ENCODE results near the gene C1QTNF3. TPM values are rescaled to one million over a fixed set of nuclear protein-coding genes. Genes with fewer than 3 reads are reported as not detected.
"Not testable (repeated sequence)": the region's sequence is repeated elsewhere in the genome, so short reads cannot be mapped to it uniquely, and the experiment has no call there.

Gene C1QTNF3, protein sequence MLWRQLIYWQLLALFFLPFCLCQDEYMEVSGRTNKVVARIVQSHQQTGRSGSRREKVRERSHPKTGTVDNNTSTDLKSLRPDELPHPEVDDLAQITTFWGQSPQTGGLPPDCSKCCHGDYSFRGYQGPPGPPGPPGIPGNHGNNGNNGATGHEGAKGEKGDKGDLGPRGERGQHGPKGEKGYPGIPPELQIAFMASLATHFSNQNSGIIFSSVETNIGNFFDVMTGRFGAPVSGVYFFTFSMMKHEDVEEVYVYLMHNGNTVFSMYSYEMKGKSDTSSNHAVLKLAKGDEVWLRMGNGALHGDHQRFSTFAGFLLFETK
- total RNA-seq (2014; rRNA removed; shearing (Covaris generic)) (7.2 and 7.5 TPM in 2 replicates), total RNA-seq (2022) (3.6 and 4.2 TPM in 2 replicates), Bru-seq, nascent RNA (percentile 64 among the genes with signal in this experiment), BruChase-seq, experiment 1, labeled RNA remaining after a 6-hour chase (percentile 53 among the genes with signal in this experiment), BruChase-seq, experiment 2, labeled RNA remaining after a 2-hour chase (percentile 61 among the genes with signal in this experiment)
- long read RNA-seq: 0 reads

- Histone ChIP-seq H3K79me2 (ENCODE audit: insufficient read depth, low read depth, low read length) (no peaks in the 10 kb centered on the region), H2AFZ (ENCODE audit: low read length) (no peak within 1 kb of the TSS), H3K4me1 (ENCODE audit: insufficient read depth, low read length, poor library complexity, severe bottlenecking) (no peaks in the 10 kb centered on the region), H3K4me2 (ENCODE audit: low read length) (no peak within 1 kb of the TSS), H3K9me3 (ENCODE audit: low read length) (no peaks in the 10 kb centered on the region), H4K20me1 (ENCODE audit: insufficient read depth, low read length) (no peaks in the 10 kb centered on the region), H3K36me3 (ENCODE audit: insufficient read depth, low read length) (no peaks in the 10 kb centered on the region), H3K4me3 (ENCODE audit: low read depth, low read length, poor library complexity, severe bottlenecking) (no peak within 1 kb of the TSS), H3K27ac (ENCODE audit: low read depth, low read length, poor library complexity, severe bottlenecking) (no peak within 1 kb of the TSS), H3K9me2 (ENCODE audit: insufficient read depth, low read length) (no peaks in the 10 kb centered on the region)
- BruUV-seq (replicated peaks): no TSS peak
- no peak for DNase-seq (ENCODE audit: low spot score)
- CTCF ChIA-PET (ENCODE audit: unreplicated experiment): no interaction called here
- POLR2A ChIA-PET: interaction anchor here (1.4 kb wide), 1 partner anchor 9 kb away, joined by 3 read pairs; no protein-coding TSS in a partner anchor
- TF ChIP-seq EZH2phosphoT487 (IDR thresholded peaks at IDR 0.05; ENCODE audit: borderline replicate concordance, low read depth, low read length) (no peak), CTCF (conservative IDR thresholded peaks at IDR 0.05; ENCODE audit: low read length) (no peak)
- intact Hi-C loops (cut with micrococcal nuclease; ENCODE audit: unreplicated experiment): no loop called here
Observed at GRCh38 chr5:34043099-34043876, at the start of gene C1QTNF3. Gene C1QTNF3 (minus strand): TSS chr5:34043213. CDS start chr5:34043125, 88 bp downstream.

DNA sequence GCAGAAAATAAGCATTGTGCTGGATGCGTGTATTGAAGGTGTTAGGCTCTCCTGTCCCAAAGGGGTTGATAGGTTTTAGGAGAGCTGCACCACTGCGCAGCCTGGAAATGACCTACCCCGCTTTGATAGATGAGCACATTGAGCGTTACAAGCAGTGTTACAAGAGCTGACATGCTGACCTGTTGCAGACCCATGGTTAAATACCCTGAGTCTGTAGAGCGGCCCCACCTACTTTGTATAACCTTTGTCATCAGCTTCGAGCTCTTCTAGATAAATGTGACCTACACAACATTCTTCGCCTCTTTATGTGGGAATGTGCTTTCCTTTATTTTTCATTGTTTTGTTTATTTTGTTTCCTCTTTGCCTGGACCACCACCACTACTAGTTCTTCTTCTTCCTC, 48.0 kb upstream of the C1QTNF3 start:
- H3K79me2 ChIP-seq (ENCODE audit: insufficient read depth, low read depth, low read length); H3K4me3 ChIP-seq (ENCODE audit: low read depth, low read length, poor library complexity, severe bottlenecking); H3K4me1 ChIP-seq (ENCODE audit: insufficient read depth, low read length, poor library complexity, severe bottlenecking); H3K9me3 ChIP-seq (ENCODE audit: low read length); POLR2A ChIA-PET; CTCF ChIA-PET (ENCODE audit: unreplicated experiment); H2AFZ ChIP-seq (ENCODE audit: low read length); H3K4me2 ChIP-seq (ENCODE audit: low read length); intact Hi-C loops (cut with micrococcal nuclease; ENCODE audit: unreplicated experiment); DNase-seq (ENCODE audit: low spot score); H3K9me2 ChIP-seq (ENCODE audit: insufficient read depth, low read length); H4K20me1 ChIP-seq (ENCODE audit: insufficient read depth, low read length); BruUV-seq (replicated peaks); H3K36me3 ChIP-seq (ENCODE audit: insufficient read depth, low read length); H3K27ac ChIP-seq (ENCODE audit: low read depth, low read length, poor library complexity, severe bottlenecking): not testable (repeated sequence)

- H3K36me3 ChIP-seq (ENCODE audit: insufficient read depth, low read length); BruUV-seq (replicated peaks); H3K4me2 ChIP-seq (ENCODE audit: low read length); H4K20me1 ChIP-seq (ENCODE audit: insufficient read depth, low read length); CTCF ChIA-PET (ENCODE audit: unreplicated experiment); H3K27ac ChIP-seq (ENCODE audit: low read depth, low read length, poor library complexity, severe bottlenecking); H3K9me2 ChIP-seq (ENCODE audit: insufficient read depth, low read length); DNase-seq (ENCODE audit: low spot score); H2AFZ ChIP-seq (ENCODE audit: low read length); intact Hi-C loops (cut with micrococcal nuclease; ENCODE audit: unreplicated experiment); H3K79me2 ChIP-seq (ENCODE audit: insufficient read depth, low read depth, low read length); H3K9me3 ChIP-seq (ENCODE audit: low read length); H3K4me1 ChIP-seq (ENCODE audit: insufficient read depth, low read length, poor library complexity, severe bottlenecking); POLR2A ChIA-PET; H3K4me3 ChIP-seq (ENCODE audit: low read depth, low read length, poor library complexity, severe bottlenecking): not testable (repeated sequence)
Observed at GRCh38 chr5:34089802-34090201, 46.8 kb upstream of the C1QTNF3 start.

DNA sequence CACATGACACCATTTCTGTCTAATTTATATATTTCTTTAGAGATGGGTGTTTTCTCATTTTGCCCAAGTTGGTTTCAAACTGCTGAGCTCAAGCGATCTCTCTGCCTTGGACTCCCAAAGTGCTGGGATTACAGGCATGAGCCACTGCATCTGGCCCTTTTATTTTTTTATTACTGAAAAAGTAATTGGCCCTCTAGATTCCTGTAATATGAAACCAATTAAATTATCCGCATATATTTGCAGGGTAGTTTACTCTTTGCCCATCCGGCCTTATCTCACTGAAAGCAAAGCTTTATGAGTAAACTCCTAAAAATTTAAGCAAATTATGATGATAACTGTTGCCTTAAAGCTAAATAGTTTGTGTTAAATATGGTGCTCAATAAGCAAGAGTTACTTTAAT, 44.7 kb upstream of the C1QTNF3 start:
- DNase-seq (ENCODE audit: low spot score); POLR2A ChIA-PET; H3K9me3 ChIP-seq (ENCODE audit: low read length); H2AFZ ChIP-seq (ENCODE audit: low read length); H3K36me3 ChIP-seq (ENCODE audit: insufficient read depth, low read length); H3K27ac ChIP-seq (ENCODE audit: low read depth, low read length, poor library complexity, severe bottlenecking); CTCF ChIA-PET (ENCODE audit: unreplicated experiment); H3K4me3 ChIP-seq (ENCODE audit: low read depth, low read length, poor library complexity, severe bottlenecking); BruUV-seq (replicated peaks); H3K79me2 ChIP-seq (ENCODE audit: insufficient read depth, low read depth, low read length); H3K4me2 ChIP-seq (ENCODE audit: low read length); H3K4me1 ChIP-seq (ENCODE audit: insufficient read depth, low read length, poor library complexity, severe bottlenecking); intact Hi-C loops (cut with micrococcal nuclease; ENCODE audit: unreplicated experiment); H3K9me2 ChIP-seq (ENCODE audit: insufficient read depth, low read length); H4K20me1 ChIP-seq (ENCODE audit: insufficient read depth, low read length): not testable (repeated sequence)

- intact Hi-C loops (cut with micrococcal nuclease; ENCODE audit: unreplicated experiment); POLR2A ChIA-PET; BruUV-seq (replicated peaks): not testable (repeated sequence)
Observed at GRCh38 chr5:34083898-34084297, 40.9 kb upstream of the C1QTNF3 start.

More at GRCh38 chr5:34083898-34084297, 40.9 kb upstream of the C1QTNF3 start:
- H3K9me2 ChIP-seq (ENCODE audit: insufficient read depth, low read length); DNase-seq (ENCODE audit: low spot score); H2AFZ ChIP-seq (ENCODE audit: low read length); H3K4me3 ChIP-seq (ENCODE audit: low read depth, low read length, poor library complexity, severe bottlenecking); H3K36me3 ChIP-seq (ENCODE audit: insufficient read depth, low read length); H3K4me1 ChIP-seq (ENCODE audit: insufficient read depth, low read length, poor library complexity, severe bottlenecking); H3K4me2 ChIP-seq (ENCODE audit: low read length); H3K9me3 ChIP-seq (ENCODE audit: low read length); CTCF ChIA-PET (ENCODE audit: unreplicated experiment); H3K27ac ChIP-seq (ENCODE audit: low read depth, low read length, poor library complexity, severe bottlenecking); H3K79me2 ChIP-seq (ENCODE audit: insufficient read depth, low read depth, low read length); H4K20me1 ChIP-seq (ENCODE audit: insufficient read depth, low read length): not testable (repeated sequence)

Data from OCI-LY7 (cell line).